Mammary epithelial cell (primary cell): Measurements from ENCODE around the gene TBXA2R.

Source experiments
- CTCF ChIP-seq, 2 donors: IDR thresholded peaks in 1 of 2; conservative IDR thresholded peaks in 1 of 2; 2 replicates each; pipeline ENCODE4 v1.5.1; 2011 to 2012; ENCODE audit warnings: inconsistent platforms in 2 of 2, low read length in 2 of 2, mild to moderate bottlenecking in 2 of 2, control low read depth in 1 of 2, low read depth in 1 of 2; ENCODE audit not compliant: insufficient read depth in 1 of 2; ENCODE audit errors: extremely low read depth in 1 of 2
- EZH2 ChIP-seq: IDR thresholded peaks from 2 replicates; pipeline ENCODE4 v1.6.1; 2012; ENCODE audit warnings: low read length, inconsistent platforms, borderline replicate concordance

- TF ChIP-seq EZH2 (no peak), CTCF (conservative IDR thresholded peaks at IDR 0.05 in 1 of 2, IDR thresholded peaks at IDR 0.05 in 1 of 2; ENCODE audit: extremely low read depth in 1 of 2, insufficient read depth in 1 of 2, low read depth in 1 of 2, low read length in 2 of 2) (no peak)
Measured at GRCh38 chr19:3578390-3578789, 28.3 kb downstream of the TBXA2R start.
